HCT116 (cell line): Measurements from ENCODE around the gene TOP1.

Experiments
- EZH2 ChIP-seq: fragments of 200-600 bp; sonication (generic); IDR thresholded peaks from 2 replicates; pipeline ENCODE4 v1.6.1; 2017; ENCODE audit warnings: antibody characterized with exemption, mixed run types
- FOSL1 ChIP-seq: IDR thresholded peaks from 2 replicates; pipeline ENCODE4 v1.6.1; 2012; ENCODE audit warnings: low read depth
- JUND ChIP-seq: IDR thresholded peaks from 2 replicates; pipeline ENCODE4 v1.6.1; 2012
- POLR2A ChIP-seq: IDR thresholded peaks from 2 replicates; pipeline ENCODE4 v1.7.0; 2011; ENCODE audit warnings: borderline replicate concordance; ENCODE audit not compliant: insufficient read depth, insufficient read length; ENCODE audit errors: extremely low read depth
- SRF ChIP-seq: IDR thresholded peaks from 2 replicates; pipeline ENCODE4 v1.6.1; 2012; ENCODE audit warnings: low read depth
- YY1 ChIP-seq: IDR thresholded peaks from 2 replicates; pipeline ENCODE4 v1.6.1; 2011; ENCODE audit warnings: low read length, low read depth, moderate library complexity, mild to moderate bottlenecking; ENCODE audit not compliant: insufficient replicate concordance; ENCODE audit errors: extremely low read depth
- TF ChIP-seq, protein P1 (sequence below), 3 experiments: fragments of 200-600 bp in 1 of 3; sonication (generic) in 1 of 3; IDR thresholded peaks in 2 of 3; conservative IDR thresholded peaks in 1 of 3; 2 replicates each; pipeline ENCODE4 v1.5.1; 2012 to 2017; ENCODE audit warnings: low read depth in 2 of 3, low read length in 2 of 3, antibody characterized with exemption in 1 of 3, borderline replicate concordance in 1 of 3, control low read depth in 1 of 3, mild to moderate bottlenecking in 1 of 3, mixed read lengths in 1 of 3, mixed run types in 1 of 3, moderate library complexity in 1 of 3; ENCODE audit not compliant: insufficient read depth in 1 of 3

DNA sequence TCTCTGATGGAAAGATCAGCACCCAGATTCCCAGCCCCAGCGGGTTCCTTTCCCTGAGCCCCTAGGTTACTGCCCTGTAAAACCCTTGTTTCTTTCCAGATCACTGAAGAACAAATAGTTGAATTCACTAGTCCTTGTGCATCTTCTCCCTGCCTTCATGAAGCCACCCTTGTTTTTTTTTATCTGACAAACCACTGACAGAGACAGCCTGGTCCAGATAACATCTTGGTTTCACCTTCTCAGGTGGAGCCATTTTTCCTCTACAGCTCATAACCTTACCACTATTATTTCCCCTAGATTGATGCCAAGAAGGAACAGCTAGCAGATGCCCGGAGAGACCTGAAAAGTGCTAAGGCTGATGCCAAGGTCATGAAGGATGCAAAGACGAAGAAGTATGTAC, 92.8 kb downstream of the TOP1 start:
- TF ChIP-seq, protein P1, sequence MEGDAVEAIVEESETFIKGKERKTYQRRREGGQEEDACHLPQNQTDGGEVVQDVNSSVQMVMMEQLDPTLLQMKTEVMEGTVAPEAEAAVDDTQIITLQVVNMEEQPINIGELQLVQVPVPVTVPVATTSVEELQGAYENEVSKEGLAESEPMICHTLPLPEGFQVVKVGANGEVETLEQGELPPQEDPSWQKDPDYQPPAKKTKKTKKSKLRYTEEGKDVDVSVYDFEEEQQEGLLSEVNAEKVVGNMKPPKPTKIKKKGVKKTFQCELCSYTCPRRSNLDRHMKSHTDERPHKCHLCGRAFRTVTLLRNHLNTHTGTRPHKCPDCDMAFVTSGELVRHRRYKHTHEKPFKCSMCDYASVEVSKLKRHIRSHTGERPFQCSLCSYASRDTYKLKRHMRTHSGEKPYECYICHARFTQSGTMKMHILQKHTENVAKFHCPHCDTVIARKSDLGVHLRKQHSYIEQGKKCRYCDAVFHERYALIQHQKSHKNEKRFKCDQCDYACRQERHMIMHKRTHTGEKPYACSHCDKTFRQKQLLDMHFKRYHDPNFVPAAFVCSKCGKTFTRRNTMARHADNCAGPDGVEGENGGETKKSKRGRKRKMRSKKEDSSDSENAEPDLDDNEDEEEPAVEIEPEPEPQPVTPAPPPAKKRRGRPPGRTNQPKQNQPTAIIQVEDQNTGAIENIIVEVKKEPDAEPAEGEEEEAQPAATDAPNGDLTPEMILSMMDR (IDR thresholded peaks at IDR 0.05 in 2 of 3, conservative IDR thresholded peaks at IDR 0.05 in 1 of 3; ENCODE audit: borderline replicate concordance in 1 of 3, insufficient read depth in 1 of 3, low read depth in 2 of 3, low read length in 2 of 3): no peak
- no peak for TF ChIP-seq SRF
- TF ChIP-seq JUND: no peak
- TF ChIP-seq YY1: no peak
- TF ChIP-seq POLR2A: no peak
- TF ChIP-seq FOSL1: no peak
- no peak for TF ChIP-seq EZH2
